Astrocyte of the cerebellum (primary cell): ENCODE data around the gene DOC2A.

Source experiments
- DNase-seq: peaks from one replicate; pipeline ENCODE4 v3.0.0-alpha.2; 2011; ENCODE audit warnings: low read depth
- H3K4me3 ChIP-seq: 2 replicates; pipeline ENCODE4 v1.5.1; 2011; ENCODE audit warnings: mild to moderate bottlenecking, low read depth, low read length, moderate library complexity
- CTCF ChIP-seq: IDR thresholded peaks from 2 replicates; pipeline ENCODE4 v1.5.1; 2012; ENCODE audit warnings: low read length, low read depth, moderate library complexity, mild to moderate bottlenecking; ENCODE audit errors: missing control alignments
- in situ Hi-C: cut with HindIII; loops from 2 replicates; pipeline ENCODE4 v1.10.0; 2017; ENCODE audit warnings: low sequenced_read_pairs

The DOC2A gene

GRCh38 chr16:29996766-29997250 lies 14.0 kb downstream of the DOC2A start:
- TF ChIP-seq CTCF, result no peak
- in situ Hi-C loops, result no loop called here
- DNase-seq, result no peak
- peak overlapping the region; percentile 93 for H3K4me3 ChIP-seq

GRCh38 chr16:29995911-29996765 lies 14.7 kb downstream of the DOC2A start, which contains the start of gene INO80E:
Gene INO80E (plus strand): TSS chr16:29996241. CDS start chr16:29996311, 70 bp downstream.
- in situ Hi-C loops, result no loop called here
- DNase-seq, result peak; percentile 79
- TF ChIP-seq CTCF, result no peak
- H3K4me3 ChIP-seq, result peak within 1 kb of the TSS; percentile 93

GRCh38 chr16:29995324-29995910 lies 15.4 kb downstream of the DOC2A start, which contains the start of gene HIRIP3:
Gene HIRIP3 (minus strand): TSS chr16:29995617. CDS start chr16:29995605, 12 bp downstream.
- TF ChIP-seq CTCF, result no peak
- peak within 1 kb of the TSS; percentile 93 for H3K4me3 ChIP-seq
- peak; percentile 39 for DNase-seq
- in situ Hi-C loops, result no loop called here

GRCh38 chr16:29994600-29995323 lies 16.1 kb downstream of the DOC2A start:
- in situ Hi-C loops, result no loop called here
- peak overlapping the region; percentile 93 for H3K4me3 ChIP-seq
- no peak for DNase-seq
- TF ChIP-seq CTCF, result no peak

- in situ Hi-C loops, result no loop called here
- no peak for TF ChIP-seq CTCF
- no peak for DNase-seq
- no peak overlapping the region for H3K4me3 ChIP-seq
Observed at GRCh38 chr16:29993903-29994599, 16.8 kb downstream of the DOC2A start.
